A673 (cell line): ENCODE data around the gene C1QTNF4.

ENCODE experiments used
- CTCF ChIP-seq: fragments of 300-800, 200-600 bp; sonication (generic); conservative IDR thresholded peaks from 2 replicates; pipeline ENCODE4 v1.5.1; 2017; ENCODE audit warnings: low read depth, mild to moderate bottlenecking, antibody characterized with exemption, low read length, moderate library complexity, mixed read lengths
- EZH2 ChIP-seq: fragments of 200-600 bp; sonication (generic); IDR thresholded peaks from 2 replicates; pipeline ENCODE4 v1.6.1; 2017; ENCODE audit warnings: borderline replicate concordance, low read depth, mild to moderate bottlenecking, mixed read lengths, antibody characterized with exemption, low read length; ENCODE audit not compliant: poor library complexity, severe bottlenecking

GRCh38 chr11:47589584-47589976 lies 4.6 kb downstream of the C1QTNF4 start:
- TF ChIP-seq CTCF: no peak
- no peak for TF ChIP-seq EZH2
